K562 (cell line): Measurements from ENCODE around the gene TRPC3. TPM values are rescaled to one million over a fixed set of nuclear protein-coding genes. Genes with fewer than 3 reads are reported as not detected.
A peak's percentile ranks its signal among the peaks of the same experiment; 100 is the strongest.

ENCODE experiments used
- ATAC-seq: fragments of 200-7000 bp; cut with Tn5 transposase; 3 replicates; pipeline ENCODE4 v1.9.1; 2020; ENCODE audit warnings: moderate library complexity
- BruUV-seq: library from RNA; stranded (reverse); fragments of 400-500 nt; replicated peaks from 2 replicates; lab custom pipeline; 2021; lab: Mats Ljungman, UMichigan
- CTCF ChIA-PET: fragments of 300-600 bp; formaldehyde crosslinking; extraction: SDS; loops from one replicate; lab custom pipeline; 2021; ENCODE audit warnings: low intra/inter-chr PET ratio; lab: Yijun Ruan, JAX
- POLR2A ChIA-PET: fragments of 300-600, 350-650 bp; sonication (Branson Sonifier 250); formaldehyde crosslinking; extraction: SDS; loops from one replicate; lab custom pipeline; 2021; ENCODE audit warnings: antibody characterized with exemption, inconsistent platforms; lab: Yijun Ruan, JAX
- DNase-seq, 4 experiments: peaks; one replicate each; pipeline versions ENCODE4 v3.0.0 to v3.0.0-alpha.2; 2011 to 2018; ENCODE audit warnings: low spot score in 3 of 4, mixed read lengths in 3 of 4; ENCODE audit errors: extremely low read depth in 1 of 4
- FAIRE-seq: peaks from 2 replicates; lab custom pipeline; 2011; peaks lifted over from hg19 to GRCh38; lab: Jason Lieb, UNC
- H2AFZ ChIP-seq: 2 replicates; pipeline ENCODE4 v1.6.0; 2011; ENCODE audit warnings: low read depth, low read length, control low read depth, inconsistent platforms
- H3K27ac ChIP-seq: fragments of 200-600 bp; 3 replicates; pipeline ENCODE4 v1.8.0; 2011; ENCODE audit warnings: low read depth, mild to moderate bottlenecking, control low read depth, inconsistent platforms, low read length, moderate library complexity, mixed read lengths; ENCODE audit errors: extremely low read depth
- H3K27me3 ChIP-seq, 2 experiments: fragments of 300-600 bp in 1 of 2; 2 replicates in 1 of 2; 3 replicates in 1 of 2; pipeline versions ENCODE4 v1.6.0 to v1.8.0; 2011; ENCODE audit warnings: inconsistent platforms in 2 of 2, low read length in 2 of 2, mild to moderate bottlenecking in 1 of 2, mixed read lengths in 1 of 2, moderate library complexity in 1 of 2; ENCODE audit not compliant: control insufficient read depth in 2 of 2, insufficient read depth in 2 of 2
- H3K36me3 ChIP-seq: fragments of 300-600 bp; 3 replicates; pipeline ENCODE4 v1.8.0; 2011; ENCODE audit warnings: mild to moderate bottlenecking, low read length, inconsistent platforms; ENCODE audit not compliant: control insufficient read depth, insufficient read depth
- H3K4me1 ChIP-seq, 2 experiments: fragments of 200-600 bp in 1 of 2; replicated peaks in 1 of 2; 2 replicates in 1 of 2; 3 replicates in 1 of 2; pipeline versions ENCODE4 v1.5.1 to v1.8.0; 2011; ENCODE audit warnings: inconsistent platforms in 2 of 2, low read length in 2 of 2, mild to moderate bottlenecking in 1 of 2, mixed read lengths in 1 of 2, moderate library complexity in 1 of 2; ENCODE audit not compliant: control insufficient read depth in 2 of 2, insufficient read depth in 2 of 2
- H3K4me2 ChIP-seq: 2 replicates; pipeline ENCODE4 v1.6.1; 2011; ENCODE audit warnings: low read length, control low read depth, inconsistent platforms, mixed read lengths; ENCODE audit not compliant: insufficient read depth
- H3K4me3 ChIP-seq: fragments of 200-600 bp; sonication (generic), shearing (Covaris generic); 2 replicates; pipeline ENCODE4 v1.5.1; 2016; ENCODE audit warnings: control low read depth, inconsistent platforms
- H3K79me2 ChIP-seq: fragments of 200-600 bp; 3 replicates; pipeline ENCODE4 v1.8.0; 2011; ENCODE audit warnings: low read length, inconsistent platforms; ENCODE audit not compliant: control insufficient read depth, insufficient read depth
- H3K9ac ChIP-seq, 2 experiments: 2 replicates each; pipeline versions ENCODE4 v1.6.0 to v1.6.1; 2011; ENCODE audit warnings: low read depth in 2 of 2, low read length in 2 of 2, control low read depth in 1 of 2, inconsistent platforms in 1 of 2, mild to moderate bottlenecking in 1 of 2, mixed read lengths in 1 of 2; ENCODE audit not compliant: insufficient read depth in 1 of 2
- H3K9me1 ChIP-seq: one replicate; pipeline ENCODE4 v1.6.0; 2011; ENCODE audit warnings: inconsistent platforms, mild to moderate bottlenecking, low read length, moderate library complexity; ENCODE audit not compliant: control insufficient read depth, insufficient read depth
- H3K9me3 ChIP-seq: replicated peaks from 2 replicates; pipeline ENCODE4 v1.5.1; 2011; ENCODE audit warnings: low read depth, low read length, inconsistent platforms; ENCODE audit not compliant: control insufficient read depth, insufficient read depth
- H4K20me1 ChIP-seq: replicated peaks from 2 replicates; pipeline ENCODE4 v1.6.1; 2011; ENCODE audit warnings: low read length, inconsistent platforms, mixed read lengths; ENCODE audit not compliant: control insufficient read depth, insufficient read depth
- ARID1B ChIP-seq: fragments of 450-650 bp; IDR thresholded peaks from 2 replicates; pipeline ENCODE4 v1.6.1; 2016; ENCODE audit warnings: antibody characterized with exemption, mild to moderate bottlenecking, inconsistent platforms
- ARNT ChIP-seq, 2 experiments: fragments of 450-650 bp; IDR thresholded peaks; 2 replicates each; pipeline ENCODE4 v1.6.1; 2016; ENCODE audit warnings: mild to moderate bottlenecking in 1 of 2
- BCOR ChIP-seq: fragments of 450-650 bp; IDR thresholded peaks from 2 replicates; pipeline ENCODE4 v1.6.1; 2016
- BHLHE40 ChIP-seq: IDR thresholded peaks from 2 replicates; pipeline ENCODE4 v1.6.1; 2011; ENCODE audit warnings: low read length, improper control_type of control experiment
- CBFA2T3 ChIP-seq: fragments of 450-650 bp; IDR thresholded peaks from 2 replicates; pipeline ENCODE4 v1.6.1; 2017
- CXXC5 ChIP-seq: fragments of 250-450 bp; sonication (Bioruptor Pico); IDR thresholded peaks from 2 replicates; pipeline ENCODE4 v1.8.0; 2022; ENCODE audit warnings: inconsistent platforms, mild to moderate bottlenecking, moderate library complexity
- EP300 ChIP-seq: IDR thresholded peaks from 2 replicates; pipeline ENCODE4 v1.6.1; 2012; ENCODE audit warnings: low read length, improper control_type of control experiment
- FOXA3 ChIP-seq, 2 experiments: fragments of 450-650 bp in 1 of 2; sonication (generic) in 1 of 2; formaldehyde crosslinking; IDR thresholded peaks in 1 of 2; conservative IDR thresholded peaks in 1 of 2; 2 replicates each; pipeline versions ENCODE4 v1.4.0 to v1.8.0; 2020 to 2022; ENCODE audit warnings: mild to moderate bottlenecking in 2 of 2, missing genetic modification reagents in 1 of 2
- KLF16 ChIP-seq: IDR thresholded peaks from 2 replicates; pipeline ENCODE4 v1.6.1; 2016; ENCODE audit warnings: antibody characterized with exemption
- MNT ChIP-seq, 2 experiments: fragments of 450-650 bp; conservative IDR thresholded peaks; 2 replicates each; pipeline ENCODE4 v1.6.1; 2017; ENCODE audit warnings: mild to moderate bottlenecking in 2 of 2, moderate library complexity in 2 of 2
- MYNN ChIP-seq, 2 experiments: sonication (generic); formaldehyde crosslinking in 1 of 2; IDR thresholded peaks; 2 replicates each; pipeline versions ENCODE4 v1.5.0 to v1.6.1; 2016 to 2020; ENCODE audit warnings: antibody characterized with exemption in 1 of 2, missing genetic modification reagents in 1 of 2
- NCOA1 ChIP-seq: fragments of 450-650 bp; IDR thresholded peaks from 2 replicates; pipeline ENCODE4 v1.6.1; 2016; ENCODE audit warnings: low read depth
- NCOR1 ChIP-seq: fragments of 450-650 bp; IDR thresholded peaks from 2 replicates; pipeline ENCODE4 v1.6.1; 2016; ENCODE audit warnings: mild to moderate bottlenecking, moderate library complexity
- PML ChIP-seq: IDR thresholded peaks from 2 replicates; pipeline ENCODE4 v1.6.1; 2012; ENCODE audit warnings: low read length, inconsistent platforms
- RCOR1 ChIP-seq, 2 experiments: IDR thresholded peaks; 2 replicates each; pipeline ENCODE4 v1.6.1; 2012; ENCODE audit warnings: low read depth in 2 of 2, low read length in 2 of 2, borderline replicate concordance in 1 of 2, improper control_type of control experiment in 1 of 2
- SMARCC2 ChIP-seq: fragments of 450-650 bp; IDR thresholded peaks from 2 replicates; pipeline ENCODE4 v1.6.1; 2017; ENCODE audit warnings: antibody characterized with exemption, moderate library complexity, mild to moderate bottlenecking, low read depth
- SMARCE1 ChIP-seq: fragments of 450-650 bp; IDR thresholded peaks from 2 replicates; pipeline ENCODE4 v1.7.1; 2016; ENCODE audit warnings: mild to moderate bottlenecking
- STAT5A ChIP-seq: IDR thresholded peaks from 2 replicates; pipeline ENCODE4 v1.6.1; 2012; ENCODE audit warnings: low read length, inconsistent platforms, borderline replicate concordance
- TCF3 ChIP-seq: sonication (generic); formaldehyde crosslinking; IDR thresholded peaks from 2 replicates; pipeline ENCODE4 v1.4.0; 2020; ENCODE audit warnings: mild to moderate bottlenecking, missing genetic modification reagents
- ZBTB7A ChIP-seq: IDR thresholded peaks from 2 replicates; pipeline ENCODE4 v1.6.1; 2011; ENCODE audit warnings: low read depth, mild to moderate bottlenecking, low read length, moderate library complexity, borderline replicate concordance; ENCODE audit not compliant: control insufficient read depth
- ZNF263 ChIP-seq: sonication (generic); formaldehyde crosslinking; IDR thresholded peaks from 2 replicates; pipeline ENCODE4 v1.8.0; 2022; ENCODE audit warnings: mild to moderate bottlenecking, missing genetic modification reagents, borderline replicate concordance
- ZNF316 ChIP-seq: fragments of 450-650 bp; IDR thresholded peaks from 2 replicates; pipeline ENCODE4 v1.6.1; 2016
- WGBS: fragments of 100-300 bp; shearing (Covaris generic); methylation state at CpG from one replicate; pipeline ENCODE4 v1.1.6; 2016; ENCODE audit warnings: low coverage, mixed read lengths; ENCODE audit not compliant: insufficient coverage; ENCODE audit errors: missing lambda C conversion rate; 5-methylcytosine and 5-hydroxymethylcytosine counted together
- in situ Hi-C: fragments of 300-500 bp; cut with MboI; formaldehyde crosslinking; loops from 4 replicates; pipeline ENCODE4 v1.15.0; 2018; ENCODE audit warnings: inconsistent platforms, mixed read lengths
- intact Hi-C: fragments of 100-400 bp; cut with micrococcal nuclease; formaldehyde crosslinking; loops from 2 replicates; pipeline ENCODE4 v1.14.2; 2022
- polyA plus RNA-seq, 8 experiments: library from polyadenylated mRNA; depleted of rRNA in 4 of 8; stranded (reverse) in 5 of 8; unstranded in 3 of 8; fragments of >200 nt; fragmentation: Nextera tagmentation in 2 of 8; fragmentation: Illumina TruSeq in 1 of 8; extraction: Ambion mirVana in 2 of 8; extraction: Trizol in 1 of 8; gene quantifications; 2 replicates each; pipeline versions ENCODE4 v1.2.1 to v1.2.3, GENCODE V29; 2011 to 2014; ENCODE audit warnings: inconsistent platforms in 1 of 8, missing spikeins in 1 of 8
- total RNA-seq, 7 experiments: library from RNA; depleted of rRNA in 6 of 7; stranded (reverse); fragments of >200 nt in 6 of 7; fragmentation: Illumina TruSeq in 2 of 7; extraction: Trizol in 2 of 7; gene quantifications; 2 replicates each; pipeline versions ENCODE4 v1.2.1 to v1.2.3, GENCODE V29; 2011 to 2021; ENCODE audit warnings: low replicate concordance in 1 of 7
- TF ChIP-seq, protein P1 (sequence below): fragments of 200-800 bp; sonication (Bioruptor generic); IDR thresholded peaks from 2 replicates; pipeline ENCODE4 v1.6.1; 2017; ENCODE audit warnings: missing genetic modification characterization, missing compliant biosample characterization

TRPC3 gene
- total and polyA plus RNA-seq, 9 of the 15 experiments (the other 6 are each of a cell fraction or from before 2014, with no cell fraction given) = 0.01 to 0.27 (median 0.11) TPM

- Histone ChIP-seq H3K27me3 (no peaks in the 10 kb centered on the region), H2AFZ (peak overlapping the region; percentile 80; the same call in 1 of the 2 replicates), H3K4me2 (peak overlapping the region; percentile 66; the same call in 1 of the 2 replicates), H3K9me1 (no peaks in the 10 kb centered on the region), H3K79me2 (no peaks in the 10 kb centered on the region), H3K9ac (peak overlapping the region in 1 of 2 experiments; percentile 10; a peak in 1 of 4 replicates), H3K4me3 (no peak overlapping the region), H4K20me1 (no peaks in the 10 kb centered on the region), H3K9me3 (no peaks in the 10 kb centered on the region), H3K27ac (peak overlapping the region; percentile 19; the same call in 1 of the 3 replicates), H3K4me1 (peaks cover 4 to 28% of the 10 kb centered on the region in 2 experiments; a peak in 3 of 5 replicates), H3K36me3 (no peaks in the 10 kb centered on the region)
- ATAC-seq = peak; percentile 87
- BruUV-seq = no TSS peak
- WGBS = 3% methylated on average over 6 of the region's 6 CpGs
- CTCF ChIA-PET = no interaction called here
- POLR2A ChIA-PET = interaction anchor here (1.2 to 1.3 kb wide), 2 partner anchors 9 to 18 kb away, joined by 4 read pairs; no protein-coding TSS in a partner anchor
- DNase-seq = peak; percentile 68 to 89 (median 80)
- intact Hi-C loops = no loop called here
- in situ Hi-C loops = no loop called here
- peak; percentile 91 for FAIRE-seq
- TF ChIP-seq MNT (conservative IDR thresholded peaks at IDR 0.05) (0 out of 4 replicates have a peak, but pooled peaks of 1 of the 2 experiments have one; percentile 11), NCOA1 (peak; percentile 62; the same call in 1 of the 2 replicates), SMARCE1 (peak; percentile 75), ZBTB7A (peak; percentile 61; the same call in 1 of the 2 replicates), ZNF263 (CRISPR knock-in tag) (peak; percentile 90; the same call in 1 of the 2 replicates), NCOR1 (peak; percentile 91), ZNF316 (no peak), PML (peak; percentile 71), KLF16 (peak; percentile 83), EP300 (peak; percentile 86), ARID1B (peak; percentile 93), RCOR1 (IDR thresholded peaks at IDR 0.05; ENCODE audit: borderline replicate concordance in 1 of 2, low read depth in 2 of 2, low read length in 2 of 2) (peak; percentile 71 to 74; a peak in 3 of 4 replicates), CBFA2T3 (peak; percentile 96), FOXA3 (CRISPR knock-in tag; conservative IDR thresholded peaks at IDR 0.05 in 1 of 2, IDR thresholded peaks at IDR 0.05 in 1 of 2) (no peak), CXXC5 (CRISPR knock-in tag) (peak; percentile 79), ARNT (IDR thresholded peaks at IDR 0.05) (peak; percentile 31 to 68; a peak in 2 of 4 replicates), TCF3 (CRISPR knock-in tag) (peak; percentile 95), MYNN (IDR thresholded peaks at IDR 0.05) (peak; percentile 56; the same call in 1 of the 2 replicates), MYNN (CRISPR knock-in tag; IDR thresholded peaks at IDR 0.05) (no peak), SMARCC2 (peak; percentile 76; the same call in 1 of the 2 replicates), STAT5A (peak; percentile 84), BHLHE40 (peak; percentile 62), BCOR (peak; percentile 61; the same call in 1 of the 2 replicates)
- TF ChIP-seq, protein P1, sequence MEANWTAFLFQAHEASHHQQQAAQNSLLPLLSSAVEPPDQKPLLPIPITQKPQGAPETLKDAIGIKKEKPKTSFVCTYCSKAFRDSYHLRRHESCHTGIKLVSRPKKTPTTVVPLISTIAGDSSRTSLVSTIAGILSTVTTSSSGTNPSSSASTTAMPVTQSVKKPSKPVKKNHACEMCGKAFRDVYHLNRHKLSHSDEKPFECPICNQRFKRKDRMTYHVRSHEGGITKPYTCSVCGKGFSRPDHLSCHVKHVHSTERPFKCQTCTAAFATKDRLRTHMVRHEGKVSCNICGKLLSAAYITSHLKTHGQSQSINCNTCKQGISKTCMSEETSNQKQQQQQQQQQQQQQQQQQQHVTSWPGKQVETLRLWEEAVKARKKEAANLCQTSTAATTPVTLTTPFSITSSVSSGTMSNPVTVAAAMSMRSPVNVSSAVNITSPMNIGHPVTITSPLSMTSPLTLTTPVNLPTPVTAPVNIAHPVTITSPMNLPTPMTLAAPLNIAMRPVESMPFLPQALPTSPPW = peak; percentile 16; the same call in 1 of the 2 replicates
These were observed 38.6 kb upstream of the TRPC3 start for GRCh38 chr4:121990489-121990888.
